Measurements from ENCODE around the gene PLCB4.

DNA sequence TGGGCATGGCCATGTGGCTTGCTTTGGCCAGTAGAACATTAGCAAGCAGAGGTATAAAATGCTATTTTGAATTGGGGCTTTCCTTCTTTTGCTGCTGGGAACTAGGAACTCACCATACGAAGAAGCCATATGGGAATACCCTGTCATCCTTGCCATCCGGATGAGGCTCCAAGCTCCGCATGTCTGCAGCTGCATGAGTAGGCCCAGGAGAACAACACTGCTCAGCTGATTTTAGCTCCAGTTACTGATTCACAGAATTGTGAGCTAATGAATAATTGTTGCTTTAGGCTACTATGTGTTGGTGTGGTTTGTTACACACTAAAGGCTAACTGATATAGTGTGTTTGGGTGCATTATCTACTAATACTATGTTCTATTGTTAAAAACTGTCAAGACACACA lies 2.7 kb upstream of the PLCB4 start:
- TF ChIP-seq TAF1 (IDR thresholded peaks at IDR 0.05; ENCODE audit: low read depth, low read length), result no peak
- TF ChIP-seq POLR2AphosphoS5 (IDR thresholded peaks at IDR 0.05; ENCODE audit: low read depth, low read length), result no peak
- no peak for TF ChIP-seq POLR2A (IDR thresholded peaks at IDR 0.05; ENCODE audit: low read depth, low read length)
